Calu3 (cell line): ENCODE results near the gene EPHB4. TPM values are rescaled to one million over a fixed set of nuclear protein-coding genes. Genes with fewer than 3 reads are reported as not detected.

Source experiments
- BruUV-seq: library from RNA; stranded (reverse); fragments of 400-500 nt; replicated peaks from 2 replicates; lab custom pipeline; 2021; lab: Mats Ljungman, UMichigan
- CTCF ChIA-PET: fragments of 300-600 bp; sonication (Branson Sonifier 250); formaldehyde crosslinking; loops from one replicate; lab custom pipeline; 2022; ENCODE audit warnings: antibody characterized with exemption; lab: Charles Lee
- DNase-seq: peaks from one replicate; pipeline ENCODE4 v3.0.0; 2022
- H3K27ac Mint-ChIP-seq: one replicate; pipeline ENCODE4 v1.8.0; 2022; ENCODE audit warnings: mixed read lengths; ENCODE audit not compliant: unreplicated experiment
- H3K27me3 Mint-ChIP-seq: one replicate; pipeline ENCODE4 v1.8.0; 2022; ENCODE audit warnings: mixed read lengths; ENCODE audit not compliant: unreplicated experiment
- H3K36me3 Mint-ChIP-seq: one replicate; pipeline ENCODE4 v1.8.0; 2022; ENCODE audit warnings: mild to moderate bottlenecking, moderate library complexity, mixed read lengths; ENCODE audit not compliant: insufficient read depth, unreplicated experiment
- H3K4me1 Mint-ChIP-seq: one replicate; pipeline ENCODE4 v1.8.0; 2022; ENCODE audit warnings: mild to moderate bottlenecking, low read depth, mixed read lengths; ENCODE audit not compliant: unreplicated experiment
- H3K4me3 Mint-ChIP-seq: one replicate; pipeline ENCODE4 v1.8.0; 2022; ENCODE audit warnings: mild to moderate bottlenecking, low read depth, moderate library complexity, mixed read lengths; ENCODE audit not compliant: unreplicated experiment
- H3K9me3 Mint-ChIP-seq: one replicate; pipeline ENCODE4 v1.8.0; 2022; ENCODE audit warnings: low read depth, mixed read lengths; ENCODE audit not compliant: unreplicated experiment
- CTCF ChIP-seq: fragments of 200-600 bp; IDR thresholded peaks from one replicate; pipeline ENCODE4 v1.8.0; 2022; ENCODE audit warnings: antibody characterized with exemption; ENCODE audit not compliant: unreplicated experiment
- intact Hi-C: fragments of 100-400 bp; cut with micrococcal nuclease; formaldehyde crosslinking; loops from one replicate; pipeline ENCODE4 v1.10.0; 2022; ENCODE audit not compliant: unreplicated experiment
- total RNA-seq: library from RNA; stranded (reverse); gene quantifications from 2 replicates; pipeline ENCODE4 v1.2.3, GENCODE V29; 2022

The EPHB4 gene
- total RNA-seq, 1 experiment from 2014 or later: 63.7 TPM

GRCh38 chr7:100822236-100823139 lies 4.8 kb downstream of the EPHB4 start:
- no TSS peak for BruUV-seq
- no peak for TF ChIP-seq CTCF
- H3K9me3 Mint-ChIP-seq: no peaks in the 10 kb centered on the region
- no peak overlapping the region for H3K27ac Mint-ChIP-seq
- CTCF ChIA-PET: no interaction called here
- no peak overlapping the region for H3K4me3 Mint-ChIP-seq
- H3K36me3 Mint-ChIP-seq: peaks cover 59% of the 10 kb centered on the region
- DNase-seq: no peak
- no peaks in the 10 kb centered on the region for H3K27me3 Mint-ChIP-seq
- peaks cover 13% of the 10 kb centered on the region for H3K4me1 Mint-ChIP-seq
- intact Hi-C loops: no loop called here

GRCh38 chr7:100819586-100819985 lies 7.7 kb downstream of the EPHB4 start:
- Mint-ChIP-seq H3K4me1 (no peaks in the 10 kb centered on the region), H3K36me3 (peaks cover 46% of the 10 kb centered on the region), H3K27ac (no peak overlapping the region), H3K27me3 (no peaks in the 10 kb centered on the region), H3K4me3 (no peak overlapping the region), H3K9me3 (no peaks in the 10 kb centered on the region)
- CTCF ChIA-PET: no interaction called here
- no peak for DNase-seq
- no peak for TF ChIP-seq CTCF
- no TSS peak for BruUV-seq
- intact Hi-C loops: no loop called here

- Mint-ChIP-seq H3K27me3 (no peaks in the 10 kb centered on the region), H3K27ac (no peak overlapping the region), H3K36me3 (peaks cover 43% of the 10 kb centered on the region), H3K9me3 (no peaks in the 10 kb centered on the region), H3K4me1 (no peaks in the 10 kb centered on the region), H3K4me3 (no peak overlapping the region)
- CTCF ChIA-PET: interaction anchor here (0.5 kb wide), 1 partner anchor 71 kb away, joined by 3 read pairs; no protein-coding TSS in a partner anchor
- DNase-seq: no peak
- BruUV-seq: no TSS peak
- no peak for TF ChIP-seq CTCF
- intact Hi-C loops: no loop called here
Measured at GRCh38 chr7:100818825-100819224, 8.5 kb downstream of the EPHB4 start.

GRCh38 chr7:100818366-100818765 lies 9.0 kb downstream of the EPHB4 start:
- Mint-ChIP-seq H3K27me3 (no peaks in the 10 kb centered on the region), H3K36me3 (peaks cover 41% of the 10 kb centered on the region), H3K4me1 (no peaks in the 10 kb centered on the region), H3K4me3 (no peak overlapping the region), H3K9me3 (no peaks in the 10 kb centered on the region), H3K27ac (no peak overlapping the region)
- no TSS peak for BruUV-seq
- TF ChIP-seq CTCF: no peak
- no peak for DNase-seq
- intact Hi-C loops: no loop called here
- CTCF ChIA-PET: interaction anchor here (0.5 kb wide), 1 partner anchor 72 kb away, joined by 3 read pairs; no protein-coding TSS in a partner anchor
